A549 (cell line): ENCODE results near the gene PLPP4. TPM values are rescaled to one million over a fixed set of nuclear protein-coding genes. Genes with fewer than 3 reads are reported as not detected.

Experiments
- ATAC-seq, 2 experiments: fragments of 200-7000 bp in 1 of 2; fragments of >200 bp in 1 of 2; cut with Nextera tagmentation in 1 of 2; cut with Tn5 transposase in 1 of 2; 3 replicates each; pipeline versions ENCODE4 v1.8.0 to v1.9.1; 2018 to 2020; ENCODE audit warnings: mild to moderate bottlenecking in 1 of 2, moderate library complexity in 1 of 2
- CTCF ChIA-PET: fragments of 300-600 bp; sonication (Branson Sonifier 250); formaldehyde crosslinking; extraction: SDS; loops from one replicate; lab custom pipeline; 2021; ENCODE audit warnings: antibody characterized with exemption, inconsistent platforms; lab: Yijun Ruan, JAX
- POLR2A ChIA-PET: fragments of 350-600 bp; formaldehyde crosslinking; extraction: SDS; loops from one replicate; lab custom pipeline; 2021; ENCODE audit warnings: antibody characterized with exemption, inconsistent platforms; lab: Yijun Ruan, JAX
- DNase-seq, 2 experiments: peaks; one replicate each; pipeline versions ENCODE4 v3.0.0 to v3.0.0-alpha.2; 2011 to 2016; ENCODE audit warnings: low read depth in 1 of 2, low spot score in 1 of 2
- FAIRE-seq: peaks from 2 replicates; lab custom pipeline; 2011; peaks lifted over from hg19 to GRCh38; lab: Jason Lieb, UNC
- H3K27ac ChIP-seq, 2 experiments: fragments of >200 bp; sonication (Bioruptor Twin); formaldehyde crosslinking; 3 replicates each; pipeline ENCODE4 v1.5.1; 2016 to 2017
- H3K4me1 ChIP-seq: fragments of >200 bp; sonication (Bioruptor Twin); formaldehyde crosslinking; 3 replicates; pipeline ENCODE4 v1.6.1; 2016
- H3K4me2 ChIP-seq: fragments of >200 bp; sonication (Bioruptor Twin); formaldehyde crosslinking; 3 replicates; pipeline ENCODE4 v1.6.1; 2016
- H3K4me3 ChIP-seq: fragments of >200 bp; sonication (Bioruptor Twin); formaldehyde crosslinking; 3 replicates; pipeline ENCODE4 v1.5.1; 2016
- H3K9me3 ChIP-seq: fragments of >200 bp; sonication (Bioruptor Twin); formaldehyde crosslinking; 3 replicates; pipeline ENCODE4 v1.6.1; 2016
- CEBPB ChIP-seq, 2 experiments: fragments of >200 bp in 1 of 2; sonication (Bioruptor Twin) in 1 of 2; formaldehyde crosslinking in 1 of 2; IDR thresholded peaks; 2 replicates each; pipeline ENCODE4 v1.6.1; 2012 to 2016
- CHD2 ChIP-seq: fragments of 150-350 bp; IDR thresholded peaks from 2 replicates; pipeline ENCODE4 v1.6.1; 2014; ENCODE audit warnings: low read length; ENCODE audit not compliant: partially characterized antibody
- CHD4 ChIP-seq: fragments of 200-600 bp; sonication (generic); IDR thresholded peaks from 2 replicates; pipeline ENCODE4 v1.6.1; 2016; ENCODE audit warnings: antibody characterized with exemption, mild to moderate bottlenecking, borderline replicate concordance
- EHF ChIP-seq: fragments of 250-450 bp; sonication (Bioruptor Pico); IDR thresholded peaks from 2 replicates; pipeline ENCODE4 v1.5.0; 2020; ENCODE audit warnings: mild to moderate bottlenecking
- EHMT2 ChIP-seq: fragments of 200-600 bp; sonication (generic); IDR thresholded peaks from 2 replicates; pipeline ENCODE4 v1.6.1; 2016; ENCODE audit warnings: antibody characterized with exemption, low read depth, mild to moderate bottlenecking, moderate library complexity
- ESRRA ChIP-seq: fragments of 150-350 bp; IDR thresholded peaks from 2 replicates; pipeline ENCODE4 v1.6.1; 2014; ENCODE audit warnings: mild to moderate bottlenecking, low read length, borderline replicate concordance
- FOSB ChIP-seq: fragments of 250-450 bp; sonication (Bioruptor Pico); IDR thresholded peaks from 2 replicates; pipeline ENCODE4 v1.5.0; 2020; ENCODE audit warnings: mild to moderate bottlenecking, moderate library complexity
- GATA3 ChIP-seq: IDR thresholded peaks from 2 replicates; pipeline ENCODE4 v1.6.1; 2012; ENCODE audit warnings: borderline replicate concordance
- HES2 ChIP-seq: fragments of >200 bp; sonication (Bioruptor Twin); formaldehyde crosslinking; IDR thresholded peaks from 2 replicates; pipeline ENCODE4 v1.6.1; 2016
- HOXB13 ChIP-seq: fragments of 250-450 bp; sonication (Bioruptor Pico); IDR thresholded peaks from 2 replicates; pipeline ENCODE4 v1.5.0; 2020; ENCODE audit warnings: low read depth, mild to moderate bottlenecking, moderate library complexity
- HOXB5 ChIP-seq: fragments of 250-450 bp; sonication (Bioruptor Pico); IDR thresholded peaks from 2 replicates; pipeline ENCODE4 v1.5.0; 2020; ENCODE audit warnings: mild to moderate bottlenecking, moderate library complexity
- JUN ChIP-seq, 2 experiments: fragments of >200 bp; sonication (Bioruptor Twin); formaldehyde crosslinking; IDR thresholded peaks; 2 replicates in 1 of 2; 3 replicates in 1 of 2; pipeline ENCODE4 v1.6.1; 2016 to 2017
- JUNB ChIP-seq: fragments of >200 bp; sonication (Bioruptor Twin); formaldehyde crosslinking; IDR thresholded peaks from 2 replicates; pipeline ENCODE4 v1.6.1; 2016
- MAFK ChIP-seq: fragments of 450-650 bp; IDR thresholded peaks from 2 replicates; pipeline ENCODE4 v1.6.1; 2014; ENCODE audit not compliant: partially characterized antibody
- MYC ChIP-seq: IDR thresholded peaks from 2 replicates; pipeline ENCODE4 v1.6.1; 2012; ENCODE audit warnings: mild to moderate bottlenecking, inconsistent platforms, low read length, improper control_type of control experiment, borderline replicate concordance
- NFE2L2 ChIP-seq: fragments of 150-350 bp; conservative IDR thresholded peaks from 2 replicates; pipeline ENCODE4 v1.6.1; 2014; ENCODE audit warnings: low read length
- RAD21 ChIP-seq, 2 experiments: fragments of >200 bp in 1 of 2; sonication (Bioruptor Twin) in 1 of 2; formaldehyde crosslinking in 1 of 2; IDR thresholded peaks in 1 of 2; conservative IDR thresholded peaks in 1 of 2; 2 replicates in 1 of 2; 3 replicates in 1 of 2; pipeline ENCODE4 v1.6.1; 2012 to 2018; ENCODE audit warnings: inconsistent platforms in 1 of 2
- REST ChIP-seq: fragments of 200-600 bp; sonication (generic); IDR thresholded peaks from 2 replicates; pipeline ENCODE4 v1.6.1; 2016; ENCODE audit warnings: antibody characterized with exemption, mild to moderate bottlenecking, moderate library complexity
- RFX5 ChIP-seq: fragments of 450-650 bp; IDR thresholded peaks from 2 replicates; pipeline ENCODE4 v1.7.1; 2014; ENCODE audit warnings: antibody characterized with exemption, mild to moderate bottlenecking, moderate library complexity
- SMC3 ChIP-seq: fragments of >200 bp; sonication (Bioruptor Twin); formaldehyde crosslinking; IDR thresholded peaks from 3 replicates; pipeline ENCODE4 v1.6.1; 2018; ENCODE audit warnings: inconsistent platforms
- TP53 ChIP-seq: fragments of 250-450 bp; sonication (Bioruptor Pico); IDR thresholded peaks from 2 replicates; pipeline ENCODE4 v1.5.0; 2021; ENCODE audit warnings: mild to moderate bottlenecking, moderate library complexity
- USF2 ChIP-seq: fragments of 450-650 bp; IDR thresholded peaks from 2 replicates; pipeline ENCODE4 v1.6.1; 2014; ENCODE audit warnings: antibody characterized with exemption
- ZFP36 ChIP-seq: fragments of 450-650 bp; IDR thresholded peaks from 2 replicates; pipeline ENCODE4 v1.6.1; 2014; ENCODE audit warnings: borderline replicate concordance; ENCODE audit not compliant: partially characterized antibody
- ZNF302 ChIP-seq: fragments of 250-450 bp; sonication (Bioruptor Pico); IDR thresholded peaks from 2 replicates; pipeline ENCODE4 v1.9.0; 2021; ENCODE audit warnings: inconsistent platforms, mild to moderate bottlenecking, moderate library complexity
- ZSCAN20 ChIP-seq: fragments of 250-450 bp; sonication (Bioruptor Pico); IDR thresholded peaks from 2 replicates; pipeline ENCODE4 v1.8.0; 2022; ENCODE audit warnings: mild to moderate bottlenecking, moderate library complexity
- WGBS: methylation state at CpG from one replicate; pipeline ENCODE4 v1.1.6; 2017; ENCODE audit errors: missing lambda C conversion rate; 5-methylcytosine and 5-hydroxymethylcytosine counted together
- polyA plus RNA-seq, 4 experiments: library from polyadenylated mRNA; depleted of rRNA in 3 of 4; stranded (reverse); fragments of >200 nt; fragmentation: RNase III in 1 of 4; extraction: RNeasy Plus Mini Kit Qiagen cat#74134 plus additional on column Dnase treatment in 1 of 4; gene quantifications; 2 replicates in 3 of 4; 3 replicates in 1 of 4; pipeline ENCODE4 v1.2.3, GENCODE V29; 2011 to 2017
- TF ChIP-seq, protein P1 (sequence below): fragments of 150-350 bp; IDR thresholded peaks from 2 replicates; pipeline ENCODE4 v1.6.1; 2014; ENCODE audit warnings: low read depth, mild to moderate bottlenecking, low read length

Gene PLPP4
- polyA plus RNA-seq, 2 of the 4 experiments (the other 2 are of a cell fraction), result not detected

GRCh38 chr10:120505866-120506265 lies 48.8 kb downstream of the PLPP4 start (continued):
- TF ChIP-seq MYC (no peak), EHF (CRISPR knock-in tag) (no peak), EHMT2 (no peak), NFE2L2 (no peak), HOXB5 (CRISPR knock-in tag) (no peak)

GRCh38 chr10:120506674-120507073 lies 49.6 kb downstream of the PLPP4 start:
- H3K4me3 ChIP-seq, result no peak overlapping the region
- H3K4me1 ChIP-seq, result no peaks in the 10 kb centered on the region
- ChIA-PET POLR2A (no interaction called here), CTCF (interaction anchor here (0.5 kb wide), 1 partner anchor 963 kb away, joined by 3 read pairs; no protein-coding TSS in a partner anchor)
- no peak for DNase-seq
- no peak for ATAC-seq
- no peak overlapping the region for H3K4me2 ChIP-seq
- H3K27ac ChIP-seq, result no peak overlapping the region
- FAIRE-seq, result no peak
- WGBS, result 2% methylated on average over 3 of the region's 3 CpGs
- TF ChIP-seq HOXB13 (no peak), CEBPB (IDR thresholded peaks at IDR 0.05) (no peak), JUN (IDR thresholded peaks at IDR 0.05) (no peak), NFE2L2 (no peak), JUNB (no peak), ZSCAN20 (no peak), MAFK (no peak), RAD21 (conservative IDR thresholded peaks at IDR 0.05 in 1 of 2, IDR thresholded peaks at IDR 0.05 in 1 of 2) (no peak), ZNF302 (CRISPR knock-in tag) (no peak), GATA3 (no peak), FOSB (CRISPR knock-in tag) (no peak), REST (no peak), HES2 (no peak), CHD4 (no peak), USF2 (no peak), TP53 (CRISPR knock-in tag) (no peak)
- TF ChIP-seq, protein P1, sequence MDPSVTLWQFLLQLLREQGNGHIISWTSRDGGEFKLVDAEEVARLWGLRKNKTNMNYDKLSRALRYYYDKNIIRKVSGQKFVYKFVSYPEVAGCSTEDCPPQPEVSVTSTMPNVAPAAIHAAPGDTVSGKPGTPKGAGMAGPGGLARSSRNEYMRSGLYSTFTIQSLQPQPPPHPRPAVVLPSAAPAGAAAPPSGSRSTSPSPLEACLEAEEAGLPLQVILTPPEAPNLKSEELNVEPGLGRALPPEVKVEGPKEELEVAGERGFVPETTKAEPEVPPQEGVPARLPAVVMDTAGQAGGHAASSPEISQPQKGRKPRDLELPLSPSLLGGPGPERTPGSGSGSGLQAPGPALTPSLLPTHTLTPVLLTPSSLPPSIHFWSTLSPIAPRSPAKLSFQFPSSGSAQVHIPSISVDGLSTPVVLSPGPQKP, result no peak
- H3K9me3 ChIP-seq, result no peaks in the 10 kb centered on the region

DNA sequence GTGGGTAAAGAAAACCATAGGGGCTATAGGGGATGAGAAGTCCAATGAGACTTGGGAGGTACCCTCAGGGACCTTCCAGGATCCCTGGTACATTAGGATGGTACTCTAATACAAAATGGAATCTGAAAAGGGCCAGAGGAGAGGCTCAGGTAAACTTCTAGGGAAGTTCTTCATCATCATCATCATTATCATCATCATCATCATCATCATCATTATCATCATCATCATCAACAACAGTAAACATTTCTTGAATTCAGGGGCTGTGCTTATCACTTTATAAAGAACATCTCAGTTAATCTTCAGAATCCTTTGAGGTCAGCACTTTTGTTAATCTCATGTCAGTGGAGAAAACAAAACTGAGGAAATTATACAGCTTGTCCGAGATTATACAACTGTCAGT lies 50.1 kb downstream of the PLPP4 start:
- 0% methylated on average over 1 of the region's 1 CpG for WGBS
- H3K4me3 ChIP-seq, result no peak overlapping the region
- DNase-seq (no peak), FAIRE-seq (no peak), ATAC-seq (no peak)
- no peaks in the 10 kb centered on the region for H3K4me1 ChIP-seq
- POLR2A ChIA-PET, result no interaction called here
- no peak overlapping the region for H3K4me2 ChIP-seq
- TF ChIP-seq REST (no peak), ESRRA (no peak), CEBPB (IDR thresholded peaks at IDR 0.05) (no peak), CHD2 (no peak), ZFP36 (no peak), RFX5 (no peak), SMC3 (no peak)
- TF ChIP-seq, all 56 proteins: peak for 0
- CTCF ChIA-PET, result interaction anchor here (0.5 kb wide), 1 partner anchor 963 kb away, joined by 3 read pairs; no protein-coding TSS in a partner anchor
- H3K9me3 ChIP-seq, result no peaks in the 10 kb centered on the region
- no peak overlapping the region for H3K27ac ChIP-seq
